GDM1 (cell line): Measurements from ENCODE around the gene RFWD3.

ENCODE experiments used
- DNase-seq: peaks from one replicate; lab custom pipeline; 2025; lab: John Stamatoyannopoulos, UW

RFWD3 gene

DNA sequence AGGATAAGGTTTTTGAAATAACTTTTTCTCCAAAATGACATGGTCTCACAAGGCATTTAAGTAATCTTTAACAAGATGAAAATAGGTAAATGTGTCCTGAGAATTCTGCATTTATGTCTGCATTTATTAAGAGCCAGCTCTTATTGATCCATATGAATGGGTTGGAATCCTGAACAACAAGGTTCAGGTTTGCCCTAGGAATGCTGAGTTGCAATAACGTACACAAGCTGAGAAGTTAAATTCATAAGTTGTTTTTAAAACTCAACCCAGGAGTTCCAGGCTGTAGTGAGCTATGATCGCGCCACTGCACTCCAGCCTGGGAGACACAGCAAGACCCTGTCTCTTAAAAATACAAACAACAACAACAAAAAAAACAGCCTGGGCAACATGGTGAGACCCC is 87.8 kb downstream of the RFWD3 start:
- DNase-seq = no peak

DNA sequence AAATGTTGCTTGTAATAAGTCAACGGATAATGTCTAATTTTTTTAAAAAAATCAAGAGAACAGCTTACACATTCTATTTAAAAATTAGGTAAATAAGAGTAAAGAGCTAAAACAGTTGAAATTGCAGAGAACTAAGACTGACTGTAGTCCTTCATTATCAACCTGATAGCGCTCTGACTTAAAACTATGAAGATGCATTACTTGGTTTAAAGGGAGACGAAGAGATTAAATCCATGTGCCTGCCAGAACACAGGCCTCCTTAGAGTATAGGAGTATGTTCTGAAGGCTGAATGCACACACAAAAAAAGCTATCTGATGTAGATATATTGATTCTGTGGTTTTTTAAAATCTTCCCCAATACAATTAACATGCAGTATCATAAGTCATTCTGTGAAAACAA is 88.2 kb downstream of the RFWD3 start:
- DNase-seq = no peak

DNA sequence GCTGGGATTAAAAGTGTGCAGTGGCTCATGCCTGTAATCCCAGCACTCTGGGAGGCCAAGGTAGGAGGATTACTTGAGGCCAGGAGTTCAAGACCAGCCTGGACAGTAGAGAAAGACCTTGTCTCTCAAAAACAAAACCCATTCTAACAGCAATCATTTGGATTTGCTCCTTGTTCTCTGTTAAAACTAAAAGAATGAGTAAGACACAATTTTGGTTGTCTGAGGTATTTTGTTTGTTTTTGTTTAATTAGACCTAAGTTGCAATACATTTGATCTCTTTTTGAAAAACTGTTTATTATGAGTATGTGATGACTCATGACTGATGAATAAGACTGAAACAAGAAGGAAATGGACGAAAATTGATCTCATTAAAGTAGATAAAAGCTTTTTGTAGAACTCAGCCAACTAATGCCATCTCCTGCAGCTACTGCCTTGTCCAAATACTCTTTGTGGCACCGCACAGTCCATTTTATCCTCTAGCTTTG is 88.8 kb downstream of the RFWD3 start:
- DNase-seq = no peak

DNA sequence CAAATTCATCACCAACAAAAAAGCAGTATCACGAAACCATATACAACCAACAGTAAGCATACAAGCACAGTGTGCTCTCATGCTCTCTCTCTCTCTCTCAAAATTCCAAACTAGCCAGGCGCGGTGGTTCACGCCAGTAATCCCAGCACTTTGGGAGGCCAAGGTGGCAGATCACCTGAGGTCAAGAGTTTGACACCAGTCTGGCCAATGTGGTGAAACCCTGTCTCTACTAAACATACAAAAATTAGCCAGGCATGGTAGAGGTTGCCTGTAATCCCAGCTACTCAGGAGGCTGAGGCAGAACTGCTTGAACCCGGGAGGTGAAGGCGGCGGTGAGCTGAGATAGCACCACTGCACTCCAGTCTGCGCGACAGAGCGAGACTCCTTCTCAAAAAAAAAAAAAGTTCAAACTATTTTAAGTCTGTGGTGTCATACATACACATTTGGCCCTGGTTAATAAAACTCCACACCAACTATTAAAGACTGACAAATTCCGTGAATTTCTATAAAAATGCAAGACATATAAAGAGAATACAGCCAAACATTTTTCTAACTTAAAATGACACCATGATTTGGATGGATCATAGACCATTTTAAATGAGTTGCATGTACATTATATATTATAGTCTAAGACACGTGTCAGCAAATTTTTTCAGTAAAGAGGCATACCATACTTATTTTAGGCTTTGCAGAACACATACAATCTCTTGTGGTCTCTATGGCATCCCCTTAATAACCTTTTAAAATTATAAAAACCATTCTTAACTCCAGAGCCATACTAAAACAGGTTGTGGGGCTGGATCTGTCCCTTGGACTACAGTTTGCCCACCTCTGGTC is 90.7 kb downstream of the RFWD3 start:
- DNase-seq = no peak

DNA sequence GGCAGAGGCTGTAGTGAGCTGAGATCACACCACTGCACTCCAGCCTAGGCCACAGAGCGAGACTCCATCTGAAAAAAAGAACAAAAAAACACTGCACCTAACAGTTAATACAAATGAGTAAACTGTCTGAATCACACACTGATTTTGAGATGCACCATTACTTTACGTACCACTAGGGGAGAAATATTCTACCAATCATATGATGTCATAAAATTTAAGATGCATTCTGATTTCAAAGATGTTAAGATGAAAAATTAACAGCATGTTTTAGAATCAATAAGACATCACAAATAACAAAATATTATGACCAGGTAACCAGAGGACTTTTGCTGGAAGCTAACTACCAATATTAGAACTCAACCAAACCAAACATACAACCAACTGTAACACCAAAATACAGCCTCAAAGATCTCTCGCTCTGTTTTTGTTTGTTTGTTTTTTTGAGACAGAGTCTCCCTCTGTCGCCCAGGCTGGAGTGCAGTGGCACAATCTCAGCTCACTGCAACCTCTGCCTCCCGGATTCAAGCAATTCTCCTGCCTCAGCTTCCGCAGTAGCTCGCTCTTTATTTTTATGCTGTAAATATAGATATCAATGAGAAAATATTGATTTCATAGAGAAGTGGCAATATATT is 91.4 kb downstream of the RFWD3 start:
- no peak for DNase-seq

DNA sequence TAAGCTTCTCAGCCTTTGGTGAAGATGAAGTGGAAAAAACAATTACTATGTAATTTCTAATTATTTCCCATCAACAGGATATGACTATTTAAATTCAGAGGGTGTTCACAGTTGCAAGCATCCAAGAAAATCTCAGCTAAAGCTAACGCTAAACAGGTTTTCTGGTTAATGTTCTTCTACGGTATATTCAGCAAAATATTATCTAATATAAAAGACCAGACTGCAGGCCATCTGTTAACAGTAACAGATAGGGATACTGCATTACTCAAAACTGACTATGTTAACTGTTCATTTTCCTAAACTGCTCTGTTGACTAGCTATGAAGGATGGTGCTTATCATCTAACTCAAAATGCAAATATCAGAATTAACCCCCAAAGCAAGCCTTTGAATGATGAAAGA is 92.5 kb downstream of the RFWD3 start:
- DNase-seq = no peak

DNA sequence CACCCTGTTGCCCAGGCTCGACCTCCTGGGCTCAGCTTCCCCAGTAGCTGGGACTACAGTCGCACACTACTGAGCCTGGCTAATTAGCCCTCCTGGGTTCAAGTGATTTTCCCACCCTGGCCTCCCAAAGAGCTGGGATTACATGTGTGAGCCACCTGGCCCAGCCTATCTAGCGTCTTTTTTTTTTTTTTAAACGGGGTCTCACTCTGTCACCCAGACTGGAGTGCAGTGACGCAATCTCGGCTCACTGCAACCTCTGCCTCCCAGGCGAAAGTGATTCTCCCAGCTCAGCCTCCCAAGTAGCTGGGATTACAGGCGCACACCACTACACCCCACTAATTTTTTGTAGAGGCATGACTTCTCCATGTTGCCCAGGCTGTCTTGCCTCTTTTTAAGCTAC is 93.1 kb downstream of the RFWD3 start:
- no peak for DNase-seq
